ENCODE data around the gene AIF1L. TPM values are rescaled to one million over a fixed set of nuclear protein-coding genes. Genes with fewer than 3 reads are reported as not detected.

Gene AIF1L
- total and polyA plus RNA-seq, 2 donors (not counting 1 experiment from before 2014, with no cell fraction given): not detected

GRCh38 chr9:131060900-131061630, 35.3 kb upstream of the AIF1L start:
- no peak overlapping the region for H3K4me3 Mint-ChIP-seq
- no peak overlapping the region for H3K27ac ChIP-seq (ENCODE audit: low read length in 2 of 2)
- H3K9ac ChIP-seq (ENCODE audit: low read length): no peak overlapping the region
- H4K20me1 ChIP-seq (ENCODE audit: control insufficient read depth, insufficient read depth, low read length, poor library complexity, severe bottlenecking): no peaks in the 10 kb centered on the region
- CTCF ChIA-PET: interaction anchor here (1.2 kb wide), 1 partner anchor 11 kb away, joined by 4 read pairs; no protein-coding TSS in a partner anchor
- H3K27ac Mint-ChIP-seq: no peak overlapping the region
- no peaks in the 10 kb centered on the region for H3K9me3 Mint-ChIP-seq (ENCODE audit: insufficient read depth)
- H3K9me3 ChIP-seq (ENCODE audit: control extremely low read depth in 1 of 3, control insufficient read depth in 2 of 3, insufficient read depth in 1 of 3, low read length in 2 of 3): no peaks in the 10 kb centered on the region
- H3K27me3 ChIP-seq (replicated peaks in 1 of 4; ENCODE audit: control extremely low read depth in 1 of 4, control insufficient read depth in 3 of 4, insufficient read depth in 4 of 4, low read length in 3 of 4): no peaks in the 10 kb centered on the region
- peaks cover 0 to 3% of the 10 kb centered on the region in 2 donors for H3K4me1 ChIP-seq (ENCODE audit: control insufficient read depth in 2 of 2, insufficient read depth in 2 of 2, low read length in 2 of 2)
- no peaks in the 10 kb centered on the region for H3K36me3 ChIP-seq (replicated peaks in 1 of 2; ENCODE audit: control extremely low read depth in 1 of 2, control insufficient read depth in 1 of 2, extremely low read depth in 1 of 2, insufficient read depth in 2 of 2, low read length in 1 of 2)
- intact Hi-C loops (cut with micrococcal nuclease): no loop called here
- TF ChIP-seq EZH2 (IDR thresholded peaks at IDR 0.05; ENCODE audit: borderline replicate concordance, insufficient read depth, low read depth, low read length, poor library complexity, severe bottlenecking): no peak
- no peak for TF ChIP-seq CTCF (IDR thresholded peaks at IDR 0.05)
- no peak for ATAC-seq (ENCODE audit: low read depth)
- 89% methylated on average over 20 of the region's 21 CpGs for WGBS (ENCODE audit: insufficient coverage)
- H3K27me3 Mint-ChIP-seq: no peaks in the 10 kb centered on the region
- H3K4me2 ChIP-seq (replicated peaks; ENCODE audit: low read depth, low read length, poor library complexity, severe bottlenecking): no peak overlapping the region
- H3K79me2 ChIP-seq (ENCODE audit: control insufficient read depth, insufficient read depth, low read length): no peaks in the 10 kb centered on the region
- no peak overlapping the region for H3K4me3 ChIP-seq (ENCODE audit: control extremely low read depth in 1 of 5, extremely low read depth in 1 of 5, insufficient read depth in 1 of 5, low read depth in 2 of 5, low read length in 4 of 5)
- no peak for DNase-seq
- no peak overlapping the region for H2AFZ ChIP-seq (ENCODE audit: insufficient read depth, low read depth, low read length, poor library complexity, severe bottlenecking)
- no peaks in the 10 kb centered on the region for H3K4me1 Mint-ChIP-seq
- POLR2A ChIA-PET: no interaction called here

GRCh38 chr9:131062969-131063368, 33.4 kb upstream of the AIF1L start:
- Histone ChIP-seq H3K79me2 (ENCODE audit: control insufficient read depth, insufficient read depth, low read length) (no peaks in the 10 kb centered on the region), H3K36me3 (replicated peaks in 1 of 2; ENCODE audit: control extremely low read depth in 1 of 2, control insufficient read depth in 1 of 2, extremely low read depth in 1 of 2, insufficient read depth in 2 of 2, low read length in 1 of 2) (no peaks in the 10 kb centered on the region), H3K4me3 (ENCODE audit: control extremely low read depth in 1 of 5, extremely low read depth in 1 of 5, insufficient read depth in 1 of 5, low read depth in 2 of 5, low read length in 4 of 5) (no peak overlapping the region), H3K27ac (ENCODE audit: low read length in 2 of 2) (no peak overlapping the region), H3K4me2 (replicated peaks; ENCODE audit: low read depth, low read length, poor library complexity, severe bottlenecking) (no peak overlapping the region), H3K27me3 (replicated peaks in 1 of 4; ENCODE audit: control extremely low read depth in 1 of 4, control insufficient read depth in 3 of 4, insufficient read depth in 4 of 4, low read length in 3 of 4) (no peaks in the 10 kb centered on the region), H4K20me1 (ENCODE audit: control insufficient read depth, insufficient read depth, low read length, poor library complexity, severe bottlenecking) (no peaks in the 10 kb centered on the region), H3K4me1 (ENCODE audit: control insufficient read depth in 2 of 2, insufficient read depth in 2 of 2, low read length in 2 of 2) (no peaks in the 10 kb centered on the region), H3K9me3 (ENCODE audit: control extremely low read depth in 1 of 3, control insufficient read depth in 2 of 3, insufficient read depth in 1 of 3, low read length in 2 of 3) (no peaks in the 10 kb centered on the region), H2AFZ (ENCODE audit: insufficient read depth, low read depth, low read length, poor library complexity, severe bottlenecking) (no peak overlapping the region), H3K9ac (ENCODE audit: low read length) (no peak overlapping the region)
- ChIA-PET POLR2A (no interaction called here), CTCF (no interaction called here)
- intact Hi-C loops (cut with micrococcal nuclease): no loop called here
- H3K27me3 Mint-ChIP-seq: no peaks in the 10 kb centered on the region
- no peaks in the 10 kb centered on the region for H3K9me3 Mint-ChIP-seq (ENCODE audit: insufficient read depth)
- H3K4me3 Mint-ChIP-seq: no peak overlapping the region
- no peaks in the 10 kb centered on the region for H3K4me1 Mint-ChIP-seq
- WGBS (ENCODE audit: insufficient coverage): 90% methylated on average over 8 of the region's 9 CpGs
- no peak overlapping the region for H3K27ac Mint-ChIP-seq
- DNase-seq: no peak
- ATAC-seq (ENCODE audit: low read depth): no peak
- no peak for TF ChIP-seq CTCF (IDR thresholded peaks at IDR 0.05)
- TF ChIP-seq EZH2 (IDR thresholded peaks at IDR 0.05; ENCODE audit: borderline replicate concordance, insufficient read depth, low read depth, low read length, poor library complexity, severe bottlenecking): no peak
